OCI-LY7 (cell line): ENCODE data around the gene PPARG. TPM values are rescaled to one million over a fixed set of nuclear protein-coding genes. Genes with fewer than 3 reads are reported as not detected.
"Not testable (repeated sequence)": the region's sequence is repeated elsewhere in the genome, so short reads cannot be mapped to it uniquely, and the experiment has no call there.

Source experiments
- BruUV-seq: library from RNA; stranded (reverse); fragments of 400-500 nt; replicated peaks from 2 replicates; lab custom pipeline; 2021; lab: Mats Ljungman, UMichigan
- CTCF ChIA-PET: fragments of 300-600 bp; sonication (Branson Sonifier 250); formaldehyde crosslinking; loops from one replicate; lab custom pipeline; 2022; ENCODE audit warnings: antibody characterized with exemption; ENCODE audit not compliant: unreplicated experiment; lab: Charles Lee
- POLR2A ChIA-PET: fragments of 300-600 bp; sonication (Branson Sonifier 250); formaldehyde crosslinking; loops from one replicate; lab custom pipeline; 2022; ENCODE audit warnings: antibody characterized with exemption; lab: Charles Lee
- DNase-seq: peaks from one replicate; pipeline ENCODE4 v3.0.0-alpha.2; 2015; ENCODE audit warnings: low spot score
- H2AFZ ChIP-seq: fragments of 200-600 bp; sonication (generic), shearing (Covaris generic); 2 replicates; pipeline ENCODE4 v1.6.1; 2014; ENCODE audit warnings: mild to moderate bottlenecking, antibody characterized with exemption, low read length, moderate library complexity
- H3K27ac ChIP-seq: fragments of 200-600 bp; sonication (generic); 2 replicates; pipeline ENCODE4 v1.5.1; 2014; ENCODE audit warnings: mixed run types, low read depth, mild to moderate bottlenecking, moderate library complexity, low read length, inconsistent platforms; ENCODE audit not compliant: poor library complexity, severe bottlenecking
- H3K36me3 ChIP-seq: fragments of 200-600 bp; sonication (generic); 2 replicates; pipeline ENCODE4 v1.6.1; 2014; ENCODE audit warnings: mild to moderate bottlenecking, antibody characterized with exemption, low read length, moderate library complexity, mixed read lengths; ENCODE audit not compliant: insufficient read depth
- H3K4me1 ChIP-seq: fragments of 200-600 bp; sonication (generic); 2 replicates; pipeline ENCODE4 v1.5.1; 2014; ENCODE audit warnings: mild to moderate bottlenecking, low read length; ENCODE audit not compliant: insufficient read depth, poor library complexity, severe bottlenecking
- H3K4me2 ChIP-seq: fragments of 200-600 bp; sonication (generic); 2 replicates; pipeline ENCODE4 v1.6.1; 2014; ENCODE audit warnings: mild to moderate bottlenecking, low read length
- H3K4me3 ChIP-seq: fragments of 200-600 bp; sonication (generic); 2 replicates; pipeline ENCODE4 v1.5.1; 2014; ENCODE audit warnings: mild to moderate bottlenecking, low read depth, low read length; ENCODE audit not compliant: poor library complexity, severe bottlenecking
- H3K79me2 ChIP-seq: fragments of 200-600 bp; sonication (generic); 2 replicates; pipeline ENCODE4 v1.6.1; 2016; ENCODE audit warnings: low read depth, mild to moderate bottlenecking, low read length, moderate library complexity, mixed read lengths; ENCODE audit not compliant: insufficient read depth
- H3K9me2 ChIP-seq: fragments of 200-600 bp; sonication (generic); 2 replicates; pipeline ENCODE4 v1.6.1; 2016; ENCODE audit warnings: mild to moderate bottlenecking, low read length, mixed read lengths; ENCODE audit not compliant: insufficient read depth
- H3K9me3 ChIP-seq: fragments of 200-600 bp; sonication (generic); 2 replicates; pipeline ENCODE4 v1.6.1; 2014; ENCODE audit warnings: mild to moderate bottlenecking, mixed run types, low read length, mixed read lengths
- H4K20me1 ChIP-seq: fragments of 200-600 bp; sonication (generic); 2 replicates; pipeline ENCODE4 v1.6.1; 2014; ENCODE audit warnings: mild to moderate bottlenecking, antibody characterized with exemption, low read length, moderate library complexity, mixed read lengths; ENCODE audit not compliant: insufficient read depth
- CTCF ChIP-seq: fragments of 200-600 bp; sonication (generic); conservative IDR thresholded peaks from 2 replicates; pipeline ENCODE4 v1.5.1; 2014; ENCODE audit warnings: mild to moderate bottlenecking, antibody characterized with exemption, low read length, moderate library complexity, mixed read lengths
- EZH2phosphoT487 ChIP-seq: fragments of 200-600 bp; sonication (generic); IDR thresholded peaks from 2 replicates; pipeline ENCODE4 v1.6.1; 2018; ENCODE audit warnings: low read depth, borderline replicate concordance, mild to moderate bottlenecking, mixed run types, antibody characterized with exemption, low read length, moderate library complexity, mixed read lengths
- intact Hi-C: fragments of 100-400 bp; cut with micrococcal nuclease; formaldehyde crosslinking; loops from one replicate; pipeline ENCODE4 v1.10.0; 2022; ENCODE audit not compliant: unreplicated experiment
- total RNA-seq, 2 experiments: library from RNA; depleted of rRNA in 1 of 2; stranded (reverse); fragments of >200 nt in 1 of 2; shearing (Covaris generic) in 1 of 2; gene quantifications; 2 replicates each; pipeline ENCODE4 v1.2.3, GENCODE V29; 2014 to 2022

Gene PPARG
- total RNA-seq, 2 experiments from 2014 or later, result not detected

- H3K36me3 ChIP-seq, POLR2A ChIA-PET, H3K27ac ChIP-seq, H3K4me1 ChIP-seq, H3K4me2 ChIP-seq, H3K4me3 ChIP-seq, DNase-seq, H3K79me2 ChIP-seq, CTCF ChIA-PET, H4K20me1 ChIP-seq, H3K9me3 ChIP-seq, H2AFZ ChIP-seq, H3K9me2 ChIP-seq, intact Hi-C loops, BruUV-seq: not testable (repeated sequence)
These were observed 159.7 kb downstream of the PPARG start for GRCh38 chr3:12448404-12449202.

- Histone ChIP-seq H3K4me2 (no peak overlapping the region), H3K9me2 (no peaks in the 10 kb centered on the region), H3K4me3 (no peak overlapping the region), H3K27ac (no peak overlapping the region), H3K36me3 (no peaks in the 10 kb centered on the region), H3K4me1 (no peaks in the 10 kb centered on the region), H3K9me3 (no peaks in the 10 kb centered on the region), H3K79me2 (no peaks in the 10 kb centered on the region), H2AFZ (no peak overlapping the region), H4K20me1 (no peaks in the 10 kb centered on the region)
- POLR2A ChIA-PET, result interaction anchor here (1.1 kb wide), 1 partner anchor 30 kb away, joined by 3 read pairs; no protein-coding TSS in a partner anchor
- no peak for TF ChIP-seq CTCF
- TF ChIP-seq EZH2phosphoT487, result no peak
- no peak for DNase-seq
- BruUV-seq, result no TSS peak
- CTCF ChIA-PET, result interaction anchor here (0.6 kb wide), 1 partner anchor 10 kb away, joined by 3 read pairs; no protein-coding TSS in a partner anchor
- intact Hi-C loops, result no loop called here
These were observed 161.2 kb downstream of the PPARG start for GRCh38 chr3:12449889-12450682.

- CTCF ChIA-PET, result no interaction called here
- intact Hi-C loops, result no loop called here
These were observed 162.6 kb downstream of the PPARG start for GRCh38 chr3:12451481-12451880.

More at GRCh38 chr3:12451481-12451880, 162.6 kb downstream of the PPARG start:
- no peaks in the 10 kb centered on the region for H3K79me2 ChIP-seq
- H3K4me1 ChIP-seq, result no peaks in the 10 kb centered on the region
- H3K9me3 ChIP-seq, result no peaks in the 10 kb centered on the region
- no peaks in the 10 kb centered on the region for H4K20me1 ChIP-seq
- POLR2A ChIA-PET, result no interaction called here
- H2AFZ ChIP-seq, result no peak overlapping the region
- H3K27ac ChIP-seq, result no peak overlapping the region
- no peaks in the 10 kb centered on the region for H3K9me2 ChIP-seq
- no peaks in the 10 kb centered on the region for H3K36me3 ChIP-seq
- DNase-seq, result no peak
- BruUV-seq, result no TSS peak
- TF ChIP-seq CTCF (no peak), EZH2phosphoT487 (no peak)
- H3K4me3 ChIP-seq, result no peak overlapping the region
- H3K4me2 ChIP-seq, result no peak overlapping the region
